ENCODE measurements around the gene PFKFB1. TPM values are rescaled to one million over a fixed set of nuclear protein-coding genes. Genes with fewer than 3 reads are reported as not detected.
"Not testable (repeated sequence)": the region's sequence is repeated elsewhere in the genome, so short reads cannot be mapped to it uniquely, and the experiment has no call there.

Gene PFKFB1
- total RNA-seq, 1 experiment from 2014 or later = 0.55 TPM

- no peak overlapping the region for H2BK120ac ChIP-seq (ENCODE audit: low read depth, low read length, poor library complexity, severe bottlenecking)
- H3K27ac Mint-ChIP-seq = no peak overlapping the region
- H2AK5ac ChIP-seq (ENCODE audit: insufficient read length, low read length) = no peak overlapping the region
- peaks cover 32% of the 10 kb centered on the region for H3K9me3 ChIP-seq (ENCODE audit: control insufficient read depth, low read depth, low read length)
- H3K4me3 Mint-ChIP-seq = no peak overlapping the region
- no peaks in the 10 kb centered on the region for H3K79me2 ChIP-seq (ENCODE audit: insufficient read depth, low read length)
- H4K20me1 ChIP-seq (ENCODE audit: control insufficient read depth, insufficient read depth, insufficient read length) = no peaks in the 10 kb centered on the region
- no peak overlapping the region for H2BK12ac ChIP-seq (ENCODE audit: insufficient read length, low read depth, low read length)
- H4K8ac ChIP-seq (replicated peaks; ENCODE audit: insufficient read length, low read depth, low read length) = no peak overlapping the region
- H3K4me2 ChIP-seq (ENCODE audit: insufficient read depth, insufficient read length, low read length) = no peak overlapping the region
- H3K56ac ChIP-seq (ENCODE audit: insufficient read length, low read depth, low read length) = no peak overlapping the region
- H3K23me2 ChIP-seq (ENCODE audit: insufficient read length, low read depth, low read length, poor library complexity, severe bottlenecking) = no peaks in the 10 kb centered on the region
- H3K23ac ChIP-seq (ENCODE audit: insufficient read length, low read depth, low read length) = no peak overlapping the region
- H4K91ac ChIP-seq (ENCODE audit: insufficient read length, low read depth, low read length) = no peak overlapping the region
- peaks cover 52 to 58% of the 10 kb centered on the region in 2 experiments for H3K9me3 Mint-ChIP-seq
- no peaks in the 10 kb centered on the region for H3K27me3 ChIP-seq (ENCODE audit: insufficient read depth, low read length)
- H3K79me1 ChIP-seq (ENCODE audit: insufficient read depth, low read depth, low read length, poor library complexity, severe bottlenecking) = no peaks in the 10 kb centered on the region
- no peak overlapping the region for H2BK15ac ChIP-seq (ENCODE audit: low read depth, low read length)
- no peak overlapping the region for H2BK5ac ChIP-seq (ENCODE audit: insufficient read length, low read length)
- no peak overlapping the region for H3K9ac ChIP-seq (ENCODE audit: extremely low read depth, insufficient read length, low read length)
- WGBS (ENCODE audit: extremely low coverage, insufficient read length, low lambda C conversion rate) = no CpG with 5 or more reads among the region's 2 CpGs
- no peak for TF ChIP-seq CTCF (conservative IDR thresholded peaks at IDR 0.05)
- 0 out of 7 replicates have a peak, but pooled peaks cover 0 to 2% (median 0%) of the 10 kb centered on the region in 3 experiments for H3K36me3 Mint-ChIP-seq (ENCODE audit: insufficient read depth in 1 of 3, low read depth in 3 of 3)
- H3K18ac ChIP-seq (ENCODE audit: insufficient read length, low read depth, low read length) = no peak overlapping the region
- no peak overlapping the region for H3K27ac ChIP-seq (ENCODE audit: insufficient read length, low read depth, low read length)
- peaks cover 3% of the 10 kb centered on the region; the same call in 1 of the 2 replicates for H3K27me3 Mint-ChIP-seq (ENCODE audit: low read depth)
- no peak overlapping the region for H2AFZ ChIP-seq (ENCODE audit: low read length)
- H2BK20ac ChIP-seq (ENCODE audit: low read depth, low read length, poor library complexity, severe bottlenecking) = no peak overlapping the region
- H3K4me1 ChIP-seq (ENCODE audit: insufficient read depth, low read length) = no peaks in the 10 kb centered on the region
- no peak for DNase-seq
- H4K5ac ChIP-seq (ENCODE audit: insufficient read length, low read depth, low read length) = no peak overlapping the region
- no peak overlapping the region for H3K4ac ChIP-seq (ENCODE audit: low read depth, low read length)
- no peak overlapping the region for H3T11ph ChIP-seq (ENCODE audit: low read length)
- H3K14ac ChIP-seq (ENCODE audit: insufficient read depth, low read length) = no peak overlapping the region
- no peaks in the 10 kb centered on the region for H3K4me1 Mint-ChIP-seq
Measured at GRCh38 chrX:54991706-54992105, 2.3 kb downstream of the PFKFB1 start.

GRCh38 chrX:54983306-54983705, 10.7 kb downstream of the PFKFB1 start:
- H3K4me2 ChIP-seq (ENCODE audit: insufficient read depth, insufficient read length, low read length); H3K4ac ChIP-seq (ENCODE audit: low read depth, low read length); H2BK120ac ChIP-seq (ENCODE audit: low read depth, low read length, poor library complexity, severe bottlenecking); H3K23me2 ChIP-seq (ENCODE audit: insufficient read length, low read depth, low read length, poor library complexity, severe bottlenecking); H3K4me1 Mint-ChIP-seq; H2BK5ac ChIP-seq (ENCODE audit: insufficient read length, low read length); H3K36me3 Mint-ChIP-seq (ENCODE audit: insufficient read depth in 1 of 3, low read depth in 3 of 3); H3K27me3 ChIP-seq (ENCODE audit: insufficient read depth, low read length); H3K27ac Mint-ChIP-seq; H4K20me1 ChIP-seq (ENCODE audit: control insufficient read depth, insufficient read depth, insufficient read length); H2AFZ ChIP-seq (ENCODE audit: low read length); H2AK5ac ChIP-seq (ENCODE audit: insufficient read length, low read length); H2BK20ac ChIP-seq (ENCODE audit: low read depth, low read length, poor library complexity, severe bottlenecking); H3K4me3 Mint-ChIP-seq; H3K14ac ChIP-seq (ENCODE audit: insufficient read depth, low read length); H3K9ac ChIP-seq (ENCODE audit: extremely low read depth, insufficient read length, low read length); H3T11ph ChIP-seq (ENCODE audit: low read length); H3K79me2 ChIP-seq (ENCODE audit: insufficient read depth, low read length); H3K18ac ChIP-seq (ENCODE audit: insufficient read length, low read depth, low read length); DNase-seq; H4K5ac ChIP-seq (ENCODE audit: insufficient read length, low read depth, low read length); H3K56ac ChIP-seq (ENCODE audit: insufficient read length, low read depth, low read length); H3K27ac ChIP-seq (ENCODE audit: insufficient read length, low read depth, low read length); H3K23ac ChIP-seq (ENCODE audit: insufficient read length, low read depth, low read length); H2BK15ac ChIP-seq (ENCODE audit: low read depth, low read length); H3K79me1 ChIP-seq (ENCODE audit: insufficient read depth, low read depth, low read length, poor library complexity, severe bottlenecking); H3K27me3 Mint-ChIP-seq (ENCODE audit: low read depth); H2BK12ac ChIP-seq (ENCODE audit: insufficient read length, low read depth, low read length); H4K91ac ChIP-seq (ENCODE audit: insufficient read length, low read depth, low read length); H4K8ac ChIP-seq (replicated peaks; ENCODE audit: insufficient read length, low read depth, low read length); H3K4me1 ChIP-seq (ENCODE audit: insufficient read depth, low read length): not testable (repeated sequence)
- peaks cover 75 to 78% of the 10 kb centered on the region in 2 experiments for H3K9me3 Mint-ChIP-seq
- WGBS (ENCODE audit: extremely low coverage, insufficient read length, low lambda C conversion rate) = no CpG with 5 or more reads among the region's 2 CpGs
- peaks cover 26% of the 10 kb centered on the region for H3K9me3 ChIP-seq (ENCODE audit: control insufficient read depth, low read depth, low read length)

All from H9 (cell line).